Heart right ventricle (tissue), 16 donors: ENCODE data around the gene AKNA. TPM values are rescaled to one million over a fixed set of nuclear protein-coding genes. Genes with fewer than 3 reads are reported as not detected.

Experiments
- ATAC-seq, 8 donors: fragments of 200-7000 bp; cut with Tn5 transposase; one replicate each; pipeline ENCODE4 v1.9.1; 2020; ENCODE audit warnings: mild to moderate bottlenecking in 8 of 8, moderate library complexity in 8 of 8, moderate number of reproducible peaks in 1 of 8
- DNase-seq, 2 donors: peaks; one replicate each; pipeline ENCODE4 v3.0.0-alpha.2; 2020
- H3K27ac ChIP-seq, 10 donors: fragments of 200-600 bp; sonication (generic) in 2 of 10; one replicate each; pipeline versions ENCODE4 v1.5.0 to v1.8.0; 2020 to 2022; ENCODE audit warnings: mild to moderate bottlenecking in 3 of 10
- H3K27me3 ChIP-seq, 7 donors: fragments of 200-600 bp; one replicate each; pipeline ENCODE4 v1.8.0; 2021 to 2022; ENCODE audit warnings: mild to moderate bottlenecking in 2 of 7
- H3K36me3 ChIP-seq, 9 donors: fragments of 200-600 bp; sonication (generic) in 1 of 9; one replicate each; pipeline versions ENCODE4 v1.5.0 to v1.8.0; 2020 to 2022; ENCODE audit warnings: mild to moderate bottlenecking in 2 of 9
- H3K4me1 ChIP-seq, 9 donors: fragments of 200-600 bp; sonication (generic) in 1 of 9; one replicate each; pipeline versions ENCODE4 v1.5.0 to v1.8.0; 2020 to 2022; ENCODE audit warnings: mild to moderate bottlenecking in 4 of 9
- H3K4me3 ChIP-seq, 10 donors: fragments of 200-600 bp; sonication (generic) in 2 of 10; one replicate each; pipeline versions ENCODE4 v1.5.0 to v1.8.0; 2020 to 2022; ENCODE audit warnings: mild to moderate bottlenecking in 7 of 10, moderate library complexity in 2 of 10
- H3K9me3 ChIP-seq, 11 donors: fragments of 200-600 bp in 10 of 11; sonication (generic) in 2 of 11; one replicate each; pipeline versions ENCODE4 v1.5.0 to v1.8.0; 2013 to 2022; ENCODE audit warnings: mild to moderate bottlenecking in 2 of 11, control low read depth in 1 of 11, moderate library complexity in 1 of 11
- WGBS, 2 donors: extraction: QIAGEN DNeasy Blood & Tissue Kit; methylation state at CpG; one replicate each; pipeline ENCODE4 v1.1.7; 2013; ENCODE audit warnings: inconsistent platforms in 1 of 2; 5-methylcytosine and 5-hydroxymethylcytosine counted together
- intact Hi-C, 10 donors: fragments of 100-400 bp; cut with DNase I; formaldehyde crosslinking; loops; one replicate each; pipeline versions ENCODE4 v1.11.1 to v1.14.2; 2022
- polyA plus RNA-seq, 2 donors: library from polyadenylated mRNA; stranded (reverse); fragments of 200-250 nt; gene quantifications; one replicate each; pipeline ENCODE4 v1.2.3, GENCODE V29; 2013
- total RNA-seq, 10 donors: library from RNA; stranded (reverse); fragmentation: NEBNext Ultra II Directional in 3 of 10; extraction: Animal tissue kit (Norgen Biotek cat#: 25700) in 3 of 10; gene quantifications; one replicate each; pipeline versions ENCODE4 v1.2.1 to v1.2.4, GENCODE V29; 2021 to 2023
- TF ChIP-seq, protein P1 (sequence below), 9 donors: fragments of 200-600 bp; sonication (generic) in 2 of 9; IDR thresholded peaks; one replicate each; pipeline versions ENCODE4 v1.5.0 to v1.8.0; 2021 to 2022; ENCODE audit warnings: antibody characterized with exemption in 9 of 9, mild to moderate bottlenecking in 5 of 9, moderate library complexity in 1 of 9
- donor health status: Arrhythmogenic right ventricular cardiomyopathy.
- donor health status: ischemic (EF 13 %, LVEDD 7.1; RV severe dilation, severe dysfunction).
- donor health status: healthy with polysubstance abuse.
- donor health status: DM: no; HTN: yes; CAD: no.
- donor health status: DM: no; HTN: no; CAD: no.
- donor health status: ischemic (EF 25% LVEDD 6.9; RV normal size, moderate dysfunction).
- donor health status: ischemic (EF 25% LVEDD 5.7; RV mildly dilated, moderate dysfunction).
- donor health status: healthy.
- donor health status: DM: yes; HTN: yes; CAD: no.
- donor health status: Ischemic cardiomyopathy.
- donor health status: ischemic (EF 35%, LVEDD 5.7; RV mildly dilated, moderate dysfunction).
- donor health status: nonischemic (EF 11% LVEDD 7.7; RV severe dilation, severe dysfunction).
- donor health status: DM: yes; HTN: yes; CAD: no.
- donor health status: PGD.
- donor health status: ischemic (EF 29% LVEDD 5.4; RV normal size, mild dysfunction).
- donor health status: nonischemic (EF 23%, LVEDD 6.1; RV moderate dilation, normal function).

The AKNA gene
- total and polyA plus RNA-seq, 12 donors: 2.7 to 20.5 (median 4.6) TPM

DNA sequence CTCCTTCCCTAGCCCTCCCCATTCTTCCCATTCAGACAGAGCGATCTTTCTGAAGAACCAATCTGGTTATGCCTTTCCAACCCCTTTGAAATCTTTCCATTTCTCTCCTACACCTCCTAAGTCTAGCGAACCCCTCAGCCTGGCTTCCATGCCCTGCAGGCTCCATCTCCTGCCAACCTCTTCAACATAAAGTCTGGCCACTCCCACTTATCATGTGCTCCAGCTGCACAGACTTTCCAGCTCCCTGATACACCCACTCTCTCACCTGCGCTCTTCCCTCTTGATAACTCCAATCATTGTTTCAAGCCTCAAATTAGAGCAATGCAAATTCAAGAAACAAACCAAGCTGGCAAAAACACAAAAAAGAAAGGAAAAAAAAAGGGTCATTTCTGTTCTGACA is 68.6 kb downstream of the AKNA start:
- intact Hi-C loops: no loop called here
- 80 to 81% methylated on average over 3 of the region's 3 CpGs for WGBS, 2 donors
- Histone ChIP-seq H3K4me3 (no peak overlapping the region), H3K4me1 (peaks cover 0 to 8% (median 0%) of the 10 kb centered on the region in 9 donors), H3K9me3 (peaks cover 0 to 7% (median 0%) of the 10 kb centered on the region in 11 donors), H3K36me3 (no peaks in the 10 kb centered on the region), H3K27ac (no peak overlapping the region), H3K27me3 (peaks cover 0 to 21% (median 10%) of the 10 kb centered on the region in 7 donors)
- ATAC-seq (no peak), DNase-seq (no peak)
- TF ChIP-seq, protein P1, sequence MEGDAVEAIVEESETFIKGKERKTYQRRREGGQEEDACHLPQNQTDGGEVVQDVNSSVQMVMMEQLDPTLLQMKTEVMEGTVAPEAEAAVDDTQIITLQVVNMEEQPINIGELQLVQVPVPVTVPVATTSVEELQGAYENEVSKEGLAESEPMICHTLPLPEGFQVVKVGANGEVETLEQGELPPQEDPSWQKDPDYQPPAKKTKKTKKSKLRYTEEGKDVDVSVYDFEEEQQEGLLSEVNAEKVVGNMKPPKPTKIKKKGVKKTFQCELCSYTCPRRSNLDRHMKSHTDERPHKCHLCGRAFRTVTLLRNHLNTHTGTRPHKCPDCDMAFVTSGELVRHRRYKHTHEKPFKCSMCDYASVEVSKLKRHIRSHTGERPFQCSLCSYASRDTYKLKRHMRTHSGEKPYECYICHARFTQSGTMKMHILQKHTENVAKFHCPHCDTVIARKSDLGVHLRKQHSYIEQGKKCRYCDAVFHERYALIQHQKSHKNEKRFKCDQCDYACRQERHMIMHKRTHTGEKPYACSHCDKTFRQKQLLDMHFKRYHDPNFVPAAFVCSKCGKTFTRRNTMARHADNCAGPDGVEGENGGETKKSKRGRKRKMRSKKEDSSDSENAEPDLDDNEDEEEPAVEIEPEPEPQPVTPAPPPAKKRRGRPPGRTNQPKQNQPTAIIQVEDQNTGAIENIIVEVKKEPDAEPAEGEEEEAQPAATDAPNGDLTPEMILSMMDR (IDR thresholded peaks at IDR 0.05): no peak

DNA sequence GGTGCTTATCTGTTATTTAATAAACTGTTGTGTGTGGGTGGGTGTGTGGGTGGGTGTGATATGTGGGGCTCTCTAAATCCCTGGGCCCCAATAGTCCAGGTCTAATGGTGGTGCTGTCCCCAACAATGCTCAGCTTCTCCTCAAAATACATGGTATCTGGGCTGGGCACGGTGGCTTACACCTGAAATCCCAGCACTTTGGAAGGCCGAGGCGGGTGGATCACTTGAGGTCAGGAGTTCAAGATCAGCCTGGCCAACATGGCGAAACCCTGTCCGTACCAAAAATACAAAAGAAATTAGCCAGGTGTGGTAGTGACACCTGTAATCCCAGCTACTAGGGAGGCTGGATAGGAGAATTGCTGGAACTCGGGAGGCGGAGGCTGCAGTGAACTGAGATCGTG is 69.4 kb downstream of the AKNA start:
- H3K9me3 ChIP-seq: peaks cover 0 to 8% (median 0%) of the 10 kb centered on the region in 11 donors
- ATAC-seq (no peak), DNase-seq (no peak)
- H3K4me3 ChIP-seq: no peak overlapping the region
- H3K4me1 ChIP-seq: peaks cover 0 to 8% (median 0%) of the 10 kb centered on the region in 9 donors
- WGBS, 2 donors: 90 to 91% methylated on average over 8 of the region's 8 CpGs
- TF ChIP-seq, protein P1 (IDR thresholded peaks at IDR 0.05): no peak
- no peak overlapping the region for H3K27ac ChIP-seq
- no peaks in the 10 kb centered on the region for H3K36me3 ChIP-seq
- H3K27me3 ChIP-seq: peaks cover 0 to 21% (median 4%) of the 10 kb centered on the region in 7 donors
- intact Hi-C loops: no loop called here

DNA sequence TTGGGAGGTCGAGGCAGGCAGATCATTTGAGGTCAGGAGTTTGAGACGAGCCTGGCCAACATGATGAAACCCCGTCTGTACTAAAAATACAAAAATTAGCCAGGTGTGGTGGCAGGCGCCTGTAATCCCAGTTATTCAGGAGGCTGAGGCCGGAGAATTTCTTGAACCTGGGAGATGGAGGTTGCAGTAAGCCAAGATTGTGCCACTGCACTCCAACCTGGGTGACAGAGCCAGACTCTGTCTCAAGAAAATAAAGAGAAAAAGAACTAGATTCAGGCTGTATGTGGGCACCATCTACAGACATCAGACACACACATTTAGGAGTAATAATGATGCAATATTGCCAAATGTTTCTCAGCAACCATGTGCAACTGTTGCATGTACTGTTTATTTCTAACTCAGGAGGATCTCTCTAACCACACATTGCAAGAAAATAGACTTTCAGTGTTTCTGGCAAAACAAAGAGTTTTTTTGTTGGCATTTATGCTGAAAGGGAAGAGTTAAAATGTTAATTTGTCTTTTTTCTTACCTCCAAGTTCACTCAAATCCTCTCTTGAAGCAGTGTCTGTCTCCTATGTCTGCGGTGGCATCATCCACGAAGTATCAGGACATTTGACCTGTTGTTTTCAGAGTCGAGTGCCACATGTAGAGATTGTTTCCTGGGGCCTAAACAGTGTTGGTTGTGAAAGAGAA is 70.0 kb downstream of the AKNA start:
- intact Hi-C loops: no loop called here
- peaks cover 0 to 21% (median 4%) of the 10 kb centered on the region in 7 donors for H3K27me3 ChIP-seq
- peaks cover 0 to 8% (median 0%) of the 10 kb centered on the region in 9 donors for H3K4me1 ChIP-seq
- ATAC-seq (no peak), DNase-seq (no peak)
- H3K27ac ChIP-seq: no peak overlapping the region
- WGBS, 2 donors: 78 to 90% methylated on average over 8 of the region's 8 CpGs
- H3K36me3 ChIP-seq: no peaks in the 10 kb centered on the region
- no peak overlapping the region for H3K4me3 ChIP-seq
- TF ChIP-seq, protein P1 (IDR thresholded peaks at IDR 0.05): no peak
- peaks cover 0 to 8% (median 0%) of the 10 kb centered on the region in 11 donors for H3K9me3 ChIP-seq

DNA sequence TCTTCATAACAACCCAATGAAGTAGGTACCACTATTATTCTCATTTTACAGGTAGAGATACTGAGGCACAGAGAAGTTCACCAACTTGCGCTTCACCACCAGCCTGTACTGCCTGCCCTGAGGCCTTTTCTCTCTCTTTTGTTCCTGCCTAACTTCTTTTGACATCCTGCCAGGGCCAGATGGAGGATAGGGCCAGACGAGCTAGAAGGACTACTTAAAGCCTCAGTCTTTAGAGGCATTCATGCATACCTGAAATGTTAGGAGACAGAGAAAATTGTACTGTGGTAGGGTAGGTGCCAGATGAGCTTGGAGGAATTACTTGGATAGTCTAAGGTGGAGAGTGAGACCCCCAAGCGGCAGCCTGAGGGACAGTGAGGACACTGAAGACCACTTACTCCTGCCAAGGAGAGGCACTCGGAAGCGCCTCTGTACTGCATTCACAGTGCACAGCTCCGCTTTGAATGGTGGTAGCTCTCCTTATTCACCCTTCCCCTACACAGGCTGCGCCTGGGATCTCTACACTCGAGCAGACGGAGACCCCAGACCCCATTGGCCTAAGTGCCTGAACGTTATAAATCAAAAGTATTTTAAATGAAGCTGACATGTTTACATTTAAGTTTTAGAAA is 71.1 kb downstream of the AKNA start:
- H3K4me3 ChIP-seq: no peak overlapping the region
- TF ChIP-seq, protein P1 (IDR thresholded peaks at IDR 0.05): no peak
- DNase-seq (no peak), ATAC-seq (no peak)
- 76 to 81% methylated on average over 10 of the region's 10 CpGs for WGBS, 2 donors
- H3K9me3 ChIP-seq: peaks cover 0 to 8% (median 0%) of the 10 kb centered on the region in 11 donors
- H3K27me3 ChIP-seq: peaks cover 0 to 21% (median 4%) of the 10 kb centered on the region in 7 donors
- H3K4me1 ChIP-seq: peaks cover 0 to 8% (median 0%) of the 10 kb centered on the region in 9 donors
- H3K36me3 ChIP-seq: peaks cover 0 to 3% (median 0%) of the 10 kb centered on the region in 9 donors
- intact Hi-C loops: no loop called here
- no peak overlapping the region for H3K27ac ChIP-seq
